Psoas muscle (tissue), 8 donors: Measurements from ENCODE around the gene AP1M1. TPM values are rescaled to one million over a fixed set of nuclear protein-coding genes. Genes with fewer than 3 reads are reported as not detected.

Experiments
- ATAC-seq, 4 donors: fragments of 200-7000 bp; cut with Tn5 transposase; one replicate each; pipeline ENCODE4 v1.9.1; 2020; ENCODE audit warnings: moderate library complexity in 3 of 4, mild to moderate bottlenecking in 2 of 4
- DNase-seq, 2 donors: peaks; one replicate each; pipeline ENCODE4 v3.0.0-alpha.2; 2020
- H3K27ac ChIP-seq: fragments of 200-600 bp; one replicate; pipeline ENCODE4 v1.8.0; 2022
- H3K27me3 ChIP-seq, 3 donors: fragments of 200-600 bp in 1 of 3; one replicate each; pipeline versions ENCODE4 v1.6.1 to v1.8.0; 2013 to 2022; ENCODE audit warnings: low read length in 2 of 3, mild to moderate bottlenecking in 2 of 3, moderate library complexity in 1 of 3; ENCODE audit not compliant: insufficient read depth in 3 of 3
- H3K36me3 ChIP-seq, 2 donors: fragments of 200-600 bp in 1 of 2; one replicate each; pipeline versions ENCODE4 v1.6.1 to v1.8.0; 2013 to 2022; ENCODE audit warnings: low read depth in 1 of 2, mild to moderate bottlenecking in 1 of 2, moderate library complexity in 1 of 2; ENCODE audit not compliant: insufficient read depth in 1 of 2
- H3K4me1 ChIP-seq: fragments of 200-600 bp; one replicate; pipeline ENCODE4 v1.8.0; 2022
- H3K4me3 ChIP-seq: fragments of 200-600 bp; one replicate; pipeline ENCODE4 v1.8.0; 2022; ENCODE audit warnings: mild to moderate bottlenecking
- H3K9me3 ChIP-seq: fragments of 200-600 bp; one replicate; pipeline ENCODE4 v1.8.0; 2022
- WGBS, 3 donors: extraction: QIAGEN DNeasy Blood & Tissue Kit; methylation state at CpG; one replicate each; pipeline versions ENCODE4 v1.1.6 to v1.1.7; 2013; 5-methylcytosine and 5-hydroxymethylcytosine counted together
- intact Hi-C, 2 donors: fragments of 100-400 bp; cut with DNase I; formaldehyde crosslinking; loops; one replicate each; pipeline versions ENCODE4 v1.11.0 to v1.14.2; 2022
- polyA plus RNA-seq, 3 donors: library from polyadenylated mRNA; stranded (reverse); fragments of 200-250 nt; gene quantifications; one replicate each; pipeline ENCODE4 v1.2.3, GENCODE V29; 2013
- total RNA-seq, 4 donors: library from RNA; stranded (reverse); fragmentation: NEBNext Ultra II Directional in 2 of 4; extraction: Animal tissue kit (Norgen Biotek cat#: 25700) in 2 of 4; gene quantifications; one replicate each; pipeline versions ENCODE4 v1.2.1 to v1.2.4, GENCODE V29; 2021 to 2023
- TF ChIP-seq, protein P1 (sequence below): fragments of 200-600 bp; IDR thresholded peaks from one replicate; pipeline ENCODE4 v1.8.0; 2022; ENCODE audit warnings: antibody characterized with exemption
- donor health status: healthy with polysubstance abuse.
- donor health status: DM: no; HTN: no; CAD: no; lungs with moderate emphysema.
- donor health status: Bipolar disorder and iron deficiency.
- donor health status: healthy.
- donor health status: DM: yes; HTN: yes; CAD: no.
- donor health status: DM: no; HTN: no; CAD: no.
- donor health status: DM: no; HTN: no; CAD: no.
- donor health status: DM: yes; HTN: yes; CAD: no.

The AP1M1 gene
- total and polyA plus RNA-seq, 7 donors = 40.5 to 102 (median 51.0) TPM

DNA sequence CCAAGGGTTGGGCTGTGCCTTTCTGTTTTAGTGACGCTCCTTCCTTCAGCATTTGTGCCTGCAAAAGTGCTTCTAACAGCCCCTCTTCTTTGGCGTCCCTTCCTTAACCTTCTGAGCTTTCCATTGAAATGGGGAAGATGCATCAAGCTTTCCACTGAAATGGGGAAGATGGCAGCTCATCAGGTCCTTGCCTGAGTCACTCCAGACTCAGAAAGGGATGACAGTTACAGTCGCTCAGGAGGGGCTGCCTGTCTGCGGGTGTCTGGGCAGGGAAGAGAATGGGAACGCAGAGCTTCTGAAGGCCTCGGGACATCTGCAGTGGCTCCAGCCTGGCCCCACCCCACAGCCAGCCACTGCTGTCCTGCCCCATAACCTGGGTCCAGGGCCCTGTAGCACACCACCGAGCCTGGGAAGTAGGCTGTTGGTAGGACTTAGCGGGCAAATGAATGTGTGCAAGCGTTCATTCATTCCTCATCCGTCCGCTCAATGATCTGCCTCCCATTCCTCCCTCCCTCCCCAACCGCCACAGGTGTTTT is 9.8 kb downstream of the AP1M1 start:
- TF ChIP-seq, protein P1, sequence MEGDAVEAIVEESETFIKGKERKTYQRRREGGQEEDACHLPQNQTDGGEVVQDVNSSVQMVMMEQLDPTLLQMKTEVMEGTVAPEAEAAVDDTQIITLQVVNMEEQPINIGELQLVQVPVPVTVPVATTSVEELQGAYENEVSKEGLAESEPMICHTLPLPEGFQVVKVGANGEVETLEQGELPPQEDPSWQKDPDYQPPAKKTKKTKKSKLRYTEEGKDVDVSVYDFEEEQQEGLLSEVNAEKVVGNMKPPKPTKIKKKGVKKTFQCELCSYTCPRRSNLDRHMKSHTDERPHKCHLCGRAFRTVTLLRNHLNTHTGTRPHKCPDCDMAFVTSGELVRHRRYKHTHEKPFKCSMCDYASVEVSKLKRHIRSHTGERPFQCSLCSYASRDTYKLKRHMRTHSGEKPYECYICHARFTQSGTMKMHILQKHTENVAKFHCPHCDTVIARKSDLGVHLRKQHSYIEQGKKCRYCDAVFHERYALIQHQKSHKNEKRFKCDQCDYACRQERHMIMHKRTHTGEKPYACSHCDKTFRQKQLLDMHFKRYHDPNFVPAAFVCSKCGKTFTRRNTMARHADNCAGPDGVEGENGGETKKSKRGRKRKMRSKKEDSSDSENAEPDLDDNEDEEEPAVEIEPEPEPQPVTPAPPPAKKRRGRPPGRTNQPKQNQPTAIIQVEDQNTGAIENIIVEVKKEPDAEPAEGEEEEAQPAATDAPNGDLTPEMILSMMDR = no peak
- DNase-seq = no peak
- Histone ChIP-seq H3K4me1 (peaks cover 6% of the 10 kb centered on the region), H3K4me3 (no peak overlapping the region), H3K36me3 (peaks cover 6 to 88% of the 10 kb centered on the region in 2 donors), H3K27ac (no peak overlapping the region), H3K27me3 (no peaks in the 10 kb centered on the region), H3K9me3 (no peaks in the 10 kb centered on the region)
- intact Hi-C loops = no loop called here
- 89 to 91% (median 89%) methylated on average over 12 of the region's 12 CpGs for WGBS, 3 donors
- ATAC-seq = no peak

DNA sequence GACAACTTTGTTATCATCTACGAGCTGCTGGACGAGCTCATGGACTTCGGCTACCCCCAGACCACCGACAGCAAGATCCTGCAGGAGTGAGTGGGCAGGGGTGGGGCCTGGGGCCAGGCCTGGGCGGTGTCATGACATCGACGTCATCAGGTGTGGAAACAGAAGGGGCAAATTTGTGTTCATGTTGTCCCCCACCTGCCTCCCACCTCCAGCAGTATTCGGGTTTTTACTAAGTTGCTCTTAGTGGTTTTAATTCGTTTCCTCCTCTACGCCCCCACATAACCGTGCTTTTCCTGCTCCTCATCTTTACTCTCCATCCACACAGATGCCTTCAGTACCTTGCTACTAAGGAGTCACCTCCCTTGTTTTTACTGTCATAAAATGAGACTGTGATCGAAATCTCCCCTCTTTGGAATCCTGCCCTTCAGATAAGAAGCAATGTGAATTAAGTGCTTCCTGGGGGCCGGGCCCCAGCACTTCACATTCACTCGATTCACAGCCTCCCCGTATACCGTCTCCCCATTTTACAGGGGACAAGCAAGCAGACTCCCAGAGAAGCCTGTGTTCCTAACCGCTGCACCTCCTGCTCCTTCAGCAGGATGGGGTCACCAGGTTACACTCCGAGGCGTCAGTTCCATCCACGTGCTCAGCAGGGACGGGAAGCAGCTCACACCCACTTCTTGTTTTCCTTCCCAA is 10.5 kb downstream of the AP1M1 start:
- ATAC-seq (no peak), DNase-seq (no peak)
- H3K27ac ChIP-seq = no peak overlapping the region
- H3K27me3 ChIP-seq = no peaks in the 10 kb centered on the region
- H3K9me3 ChIP-seq = no peaks in the 10 kb centered on the region
- peaks cover 6% of the 10 kb centered on the region for H3K4me1 ChIP-seq
- TF ChIP-seq, protein P1 = no peak
- 87 to 91% (median 90%) methylated on average over 21 of the region's 21 CpGs for WGBS, 3 donors
- no peak overlapping the region for H3K4me3 ChIP-seq
- intact Hi-C loops = no loop called here
- peaks cover 6 to 83% of the 10 kb centered on the region in 2 donors for H3K36me3 ChIP-seq

DNA sequence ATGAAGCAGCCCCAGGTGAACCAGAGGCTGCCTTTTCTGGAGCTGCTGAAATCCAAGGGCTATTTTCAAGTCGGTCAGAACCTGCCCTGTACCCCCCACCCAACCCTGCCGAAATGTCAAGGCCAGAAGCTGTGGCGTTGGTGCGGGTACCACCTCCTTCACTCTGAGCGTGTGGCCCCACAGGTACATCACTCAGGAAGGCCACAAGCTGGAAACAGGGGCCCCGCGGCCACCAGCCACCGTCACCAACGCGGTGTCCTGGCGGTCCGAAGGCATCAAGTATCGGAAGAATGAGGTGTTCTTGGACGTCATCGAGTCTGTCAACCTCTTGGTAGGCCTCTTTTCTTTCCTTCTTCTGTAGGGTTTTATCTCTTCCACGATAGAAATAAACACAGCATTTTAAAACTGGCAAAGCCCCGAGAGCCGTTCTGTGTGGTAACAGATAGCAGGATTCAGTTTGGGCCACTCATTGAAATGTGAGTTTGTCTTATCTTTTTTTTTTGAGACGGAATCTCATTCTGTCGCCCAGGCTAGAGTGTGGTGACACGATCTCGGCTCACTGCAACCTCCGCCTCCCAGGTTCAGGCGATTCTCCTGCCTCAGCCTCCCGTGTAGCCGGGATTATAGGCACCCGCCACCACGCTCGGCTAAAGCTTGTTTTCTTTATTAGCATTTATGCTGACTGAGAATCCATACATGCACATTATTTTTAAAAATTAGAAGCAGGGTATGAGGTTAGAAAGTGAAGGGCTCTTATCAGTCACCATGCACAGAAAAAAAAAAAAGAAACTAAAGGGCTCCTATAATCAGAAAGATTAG is 11.3 kb downstream of the AP1M1 start:
- Histone ChIP-seq H3K4me1 (peaks cover 6% of the 10 kb centered on the region), H3K27ac (no peak overlapping the region), H3K4me3 (no peak overlapping the region), H3K27me3 (no peaks in the 10 kb centered on the region), H3K9me3 (no peaks in the 10 kb centered on the region), H3K36me3 (peaks cover 6 to 74% of the 10 kb centered on the region in 2 donors)
- TF ChIP-seq, protein P1 = no peak
- DNase-seq = no peak
- no peak for ATAC-seq
- intact Hi-C loops = no loop called here
- WGBS, 3 donors = 91 to 94% (median 92%) methylated on average over 29 of the region's 29 CpGs

DNA sequence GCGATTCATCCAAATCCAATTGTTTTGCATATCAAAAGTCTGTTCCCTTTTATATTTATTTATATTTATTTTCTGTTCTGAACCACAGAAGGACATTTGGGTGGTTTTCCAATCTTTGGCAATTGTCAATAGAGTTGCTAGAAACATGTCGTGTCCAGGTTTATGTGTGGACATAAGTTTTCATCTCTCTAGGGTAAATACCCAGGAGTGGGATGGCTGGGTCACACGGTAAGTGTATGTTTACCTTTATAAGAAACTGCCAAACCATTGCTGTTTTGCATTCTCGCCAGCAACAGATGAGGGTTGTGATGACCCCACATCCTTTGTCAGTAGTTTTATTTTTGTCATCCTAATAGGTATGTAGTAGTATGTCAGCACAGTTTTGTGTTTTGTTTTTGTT is 12.5 kb downstream of the AP1M1 start:
- WGBS, 3 donors = 92 to 96% (median 94%) methylated on average over 4 of the region's 4 CpGs
- ATAC-seq = no peak

More for the DNA sequence above, 12.5 kb downstream of the AP1M1 start:
- Histone ChIP-seq H3K36me3 (peaks cover 6 to 72% of the 10 kb centered on the region in 2 donors), H3K9me3 (no peaks in the 10 kb centered on the region), H3K4me3 (no peak overlapping the region), H3K27ac (no peak overlapping the region), H3K4me1 (peaks cover 6% of the 10 kb centered on the region), H3K27me3 (no peaks in the 10 kb centered on the region)
- TF ChIP-seq, protein P1 = no peak
- DNase-seq = no peak
- intact Hi-C loops = no loop called here
